COLO668 (cell line): Measurements from ENCODE around the gene PLEKHG3.

Source experiments
- DNase-seq: peaks from one replicate; lab custom pipeline; 2025; ENCODE audit not compliant: unreplicated experiment; lab: John Stamatoyannopoulos, UW

Gene PLEKHG3

DNA sequence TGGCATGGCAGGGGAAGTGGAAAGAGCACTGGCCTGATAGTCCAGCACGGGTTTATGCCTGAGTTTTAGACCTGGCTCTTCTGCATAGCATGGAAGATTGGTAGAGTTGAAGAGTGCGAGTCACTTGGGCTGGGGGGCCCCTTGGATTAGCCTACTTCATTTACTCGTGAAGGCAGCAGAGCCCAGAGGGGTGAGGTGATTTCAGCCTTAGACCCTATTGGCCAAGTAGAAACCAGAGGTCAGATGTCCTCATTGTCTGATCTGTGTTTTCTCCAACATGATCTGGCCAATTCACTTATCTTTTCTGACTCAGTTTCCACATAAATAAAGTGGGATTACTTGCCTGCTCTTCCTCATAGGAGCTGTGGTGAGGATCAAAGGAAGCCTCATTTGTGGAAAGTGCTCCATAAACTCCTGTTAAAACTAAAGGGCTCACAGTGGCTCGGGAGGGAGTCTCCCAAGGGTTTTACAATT is 1.9 kb downstream of the PLEKHG3 start:
- DNase-seq: no peak

GRCh38 chr14:64706593-64707193 is 2.5 kb downstream of the PLEKHG3 start:
- DNase-seq: no peak

- DNase-seq: no peak
Observed at GRCh38 chr14:64707661-64708060, 3.4 kb downstream of the PLEKHG3 start.

DNA sequence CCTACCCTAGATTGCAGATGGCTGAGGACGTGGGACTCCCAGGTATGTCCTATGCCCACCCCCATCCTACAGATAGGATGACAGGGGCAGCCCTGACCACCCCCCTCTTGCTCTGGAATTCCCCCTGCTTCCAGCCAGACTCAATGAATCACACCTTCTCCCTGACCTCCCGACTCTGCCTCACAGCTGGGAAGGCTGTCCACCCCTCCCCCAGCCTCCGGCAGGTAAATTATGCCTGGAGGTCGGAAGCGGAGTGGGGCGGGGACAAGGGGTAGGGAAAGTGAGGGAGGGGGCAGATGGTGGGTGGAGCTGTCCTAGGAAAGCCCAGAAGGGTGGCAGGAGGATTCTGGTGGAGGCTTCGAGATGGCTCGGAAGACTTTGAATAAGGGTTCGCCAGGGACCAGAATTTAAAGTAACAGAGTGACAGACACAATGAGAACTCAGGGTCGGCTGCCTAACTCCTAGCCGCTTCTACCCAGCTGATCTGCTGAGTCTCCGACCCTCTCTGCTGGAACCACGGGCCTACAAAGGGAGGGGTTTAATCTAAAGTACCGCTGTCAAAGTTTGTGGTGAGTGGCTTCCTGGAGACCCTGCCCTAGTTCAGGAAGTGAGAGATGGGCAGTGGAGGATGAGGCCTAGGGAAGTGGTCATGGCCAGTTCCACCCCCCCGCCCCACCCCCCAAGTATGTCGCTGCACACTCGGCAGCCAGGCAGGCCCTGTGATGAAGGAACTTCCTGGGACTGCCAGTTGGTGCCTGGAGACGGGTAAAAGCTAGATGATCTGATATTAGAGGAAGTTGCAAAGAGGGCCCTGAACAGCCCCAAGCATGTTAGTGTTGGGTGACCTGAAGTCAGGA is 4.2 kb downstream of the PLEKHG3 start:
- DNase-seq: peak; percentile 85

DNA sequence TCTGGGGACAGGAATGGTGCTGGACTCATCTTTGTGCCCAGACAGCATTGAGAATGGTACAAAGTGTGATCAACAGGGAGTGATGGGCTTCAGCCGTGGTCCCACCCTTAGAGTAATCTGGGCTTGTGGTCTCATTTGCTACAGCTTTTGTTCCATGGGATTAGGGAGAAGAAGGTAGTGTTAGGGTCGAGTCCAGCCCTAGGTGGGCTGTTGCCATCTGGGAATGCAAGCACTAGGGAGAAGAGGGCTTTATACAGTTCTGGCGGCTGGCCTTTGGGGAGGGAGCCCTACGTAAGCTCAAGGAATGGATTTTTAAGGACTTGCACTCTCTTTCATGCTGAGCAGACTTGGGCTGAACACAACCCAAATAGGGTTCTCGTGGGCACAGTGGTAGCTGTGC is 4.9 kb downstream of the PLEKHG3 start:
- no peak for DNase-seq

DNA sequence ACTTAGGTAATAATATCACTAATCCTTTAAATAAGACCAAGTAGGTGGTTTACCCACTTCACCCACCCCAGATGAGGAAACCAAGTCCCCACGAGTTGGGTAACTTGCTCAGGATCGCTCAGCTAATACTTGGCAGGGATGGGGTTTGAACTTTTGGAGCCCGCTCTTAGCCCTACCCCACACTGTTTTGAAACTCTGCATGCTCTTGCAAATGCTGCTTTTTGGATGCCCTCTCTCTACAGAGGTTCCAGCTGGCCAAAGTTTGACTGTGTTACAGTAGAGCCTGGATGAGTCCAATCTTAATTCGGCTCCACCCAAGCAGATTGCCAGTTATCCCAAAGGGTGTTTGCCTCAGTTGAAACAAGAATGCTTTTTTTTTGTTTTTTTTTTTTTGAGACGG is 6.8 kb downstream of the PLEKHG3 start:
- DNase-seq: no peak

GRCh38 chr14:64713677-64714076 is 9.5 kb downstream of the PLEKHG3 start:
- no peak for DNase-seq

- DNase-seq: no peak
Observed at GRCh38 chr14:64714432-64715025, 10.3 kb downstream of the PLEKHG3 start.

DNA sequence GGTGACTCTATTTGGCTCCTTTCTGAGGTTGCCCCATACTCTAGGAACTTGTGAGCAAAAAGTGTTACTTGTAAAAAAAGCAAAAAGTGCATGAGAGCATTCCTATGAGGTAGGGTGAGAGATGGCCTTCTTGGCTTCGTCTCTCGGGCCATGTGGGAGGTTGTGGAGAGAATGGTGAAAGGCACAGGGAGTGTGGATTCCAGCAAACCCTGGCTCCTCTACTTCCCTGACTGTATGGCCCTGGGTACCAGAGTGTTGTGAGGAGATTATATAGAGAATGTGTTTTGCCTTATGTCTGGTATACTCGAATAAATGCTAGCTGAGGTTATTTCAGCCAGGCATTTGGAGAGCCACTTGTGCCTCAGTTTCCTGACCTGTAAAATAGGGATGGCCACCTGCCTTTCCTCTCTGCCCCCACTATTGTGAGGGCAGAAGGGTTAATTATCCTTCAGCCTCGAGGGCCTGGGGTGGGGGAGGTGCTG is 11.0 kb downstream of the PLEKHG3 start:
- DNase-seq: peak; percentile 67

DNA sequence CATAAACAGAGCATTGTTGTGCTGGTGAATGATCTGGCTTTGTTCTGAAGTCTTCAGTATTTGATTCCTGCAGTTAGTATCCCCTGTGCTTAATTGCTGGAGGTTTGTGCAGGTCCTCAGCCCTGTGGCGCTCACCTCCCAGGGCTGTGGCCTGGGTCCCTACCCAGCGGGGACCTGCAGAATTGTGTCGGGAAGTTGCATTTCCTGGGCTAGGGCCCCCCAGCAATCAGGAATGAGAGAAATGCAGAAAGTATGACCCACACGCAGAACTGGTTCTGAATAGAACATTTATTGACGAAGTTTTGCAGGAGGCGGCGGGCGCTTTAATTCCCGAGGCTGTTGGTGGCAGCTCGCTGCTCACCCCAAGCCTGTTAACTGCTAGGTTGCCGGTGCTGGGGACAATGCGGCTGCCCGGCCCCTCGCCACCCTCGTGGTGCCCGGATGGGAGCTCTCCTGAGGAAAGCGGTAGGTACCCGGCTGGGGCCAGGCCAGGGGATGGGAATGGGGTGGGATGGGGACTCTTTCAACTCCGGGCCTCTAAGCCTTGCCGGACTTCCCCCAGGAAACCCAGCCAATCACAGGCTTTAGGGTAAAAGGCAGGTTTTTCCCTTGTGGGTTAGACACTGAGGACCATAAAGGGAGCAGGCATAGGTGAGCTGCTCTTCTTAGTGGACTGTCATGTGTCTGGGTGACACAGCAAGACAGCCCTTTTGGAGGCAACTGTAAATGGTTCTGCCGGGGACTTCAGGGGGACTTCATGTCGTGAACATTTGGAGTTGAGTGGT is 11.6 kb downstream of the PLEKHG3 start:
- peak; percentile 52 for DNase-seq

DNA sequence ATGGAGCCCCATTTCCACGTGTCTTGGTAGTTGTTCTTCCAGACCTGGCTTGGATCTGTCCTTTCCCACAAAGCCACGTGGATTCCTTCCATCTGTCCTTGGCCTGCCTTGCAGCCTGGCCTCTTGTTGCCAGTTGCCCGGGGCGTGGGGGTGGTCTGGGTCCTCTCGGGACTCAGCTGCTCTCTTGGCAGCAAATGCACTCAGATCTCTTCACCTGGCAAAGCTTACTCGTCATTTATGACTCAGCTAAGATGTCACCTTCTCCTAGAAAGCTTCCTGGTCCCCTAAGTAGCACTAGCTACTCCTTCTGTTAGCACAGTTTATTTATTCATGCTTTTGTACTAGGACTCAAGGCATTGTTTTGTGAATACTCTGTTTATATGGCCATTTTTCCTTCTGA is 13.6 kb downstream of the PLEKHG3 start:
- peak; percentile 50 for DNase-seq

GRCh38 chr14:64718762-64719161 is 14.5 kb downstream of the PLEKHG3 start:
- DNase-seq: no peak

DNA sequence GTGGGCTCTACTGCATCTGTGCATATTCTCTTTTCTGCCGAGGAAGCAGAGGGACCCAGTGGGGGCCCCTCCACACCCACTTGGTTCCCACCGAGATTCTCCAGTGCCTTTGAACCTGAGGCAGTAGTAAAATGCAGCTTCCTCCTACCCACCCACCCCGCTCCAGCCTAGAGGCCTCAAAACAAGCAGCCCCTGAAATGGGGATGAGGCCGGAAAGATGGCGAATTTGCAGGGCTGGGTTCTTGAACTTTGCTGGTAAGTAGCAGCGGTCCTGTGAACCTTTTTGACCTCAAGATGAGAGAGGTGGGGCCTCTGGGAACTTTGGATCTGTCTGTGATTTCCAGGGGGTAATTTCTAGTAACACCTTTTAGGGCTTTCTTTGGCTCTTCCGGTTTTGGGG is 15.4 kb downstream of the PLEKHG3 start:
- DNase-seq: no peak

- peak; percentile 84 for DNase-seq
Observed at GRCh38 chr14:64720131-64720576, 15.9 kb downstream of the PLEKHG3 start.

- peak; percentile 43 for DNase-seq
Observed at GRCh38 chr14:64721391-64721791, 17.2 kb downstream of the PLEKHG3 start.

DNA sequence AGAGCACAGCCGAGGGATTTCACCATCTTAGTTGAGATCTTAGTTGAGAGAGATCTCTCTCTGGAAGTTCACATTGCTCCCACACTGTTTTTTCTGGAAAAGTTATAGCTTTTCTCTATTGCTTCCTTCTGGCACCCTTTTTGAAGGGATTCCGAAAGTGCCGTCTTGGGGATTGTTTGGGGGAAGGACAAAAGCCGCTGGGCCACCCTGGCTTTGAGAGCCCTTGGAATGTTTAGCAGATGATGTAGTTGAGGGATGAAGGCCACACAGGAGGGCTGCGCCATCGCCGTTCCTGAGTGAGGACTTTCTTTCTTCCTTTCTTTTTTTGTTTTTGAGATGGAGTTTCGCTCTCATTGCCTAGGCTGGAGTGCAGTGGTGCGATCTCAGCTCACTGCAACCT is 17.7 kb downstream of the PLEKHG3 start:
- no peak for DNase-seq

DNA sequence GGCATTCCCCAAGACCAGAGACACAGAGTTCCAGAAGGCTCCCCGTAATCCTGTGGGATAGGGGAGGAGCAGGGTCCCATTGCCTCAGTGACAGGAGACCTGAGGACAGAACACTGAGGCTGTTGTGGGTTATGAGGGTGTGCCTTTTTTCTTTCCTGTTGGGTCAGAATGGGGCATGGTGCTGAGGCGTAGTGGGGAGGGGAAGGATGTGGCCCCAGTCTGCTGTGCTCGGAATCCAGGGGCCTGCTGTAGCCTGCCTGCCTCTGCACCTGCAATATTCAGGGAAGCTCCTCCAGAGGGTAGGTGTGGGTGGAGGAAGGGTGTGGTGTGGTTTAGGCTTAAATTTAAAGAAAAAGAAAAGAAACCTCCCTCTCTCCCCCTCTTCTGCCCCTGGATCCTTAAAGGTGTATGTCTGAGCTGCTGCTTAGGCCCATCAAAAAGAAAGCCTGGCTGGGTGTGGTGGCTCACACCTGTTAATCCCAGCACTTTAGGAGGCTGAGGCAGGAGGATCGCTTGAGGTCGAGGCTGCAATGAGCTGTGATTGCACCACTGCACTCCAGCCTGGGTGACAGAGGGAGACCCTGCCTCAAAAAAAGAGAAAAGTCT is 18.7 kb downstream of the PLEKHG3 start:
- no peak for DNase-seq

- DNase-seq: no peak
Observed at GRCh38 chr14:64723691-64724577, 19.7 kb downstream of the PLEKHG3 start.

GRCh38 chr14:64724578-64724930 is 20.3 kb downstream of the PLEKHG3 start:
- DNase-seq: no peak
